Effector CD4-positive, alpha-beta T cell (primary cell): ENCODE results near the gene AJM1.
A peak's percentile ranks its signal among the peaks of the same experiment; 100 is the strongest.

Experiments
- DNase-seq: peaks from one replicate; pipeline ENCODE4 v3.0.0-alpha.2; 2020

Gene AJM1

GRCh38 chr9:136808075-136808805 is 34.0 kb upstream of the AJM1 start:
- DNase-seq, result peak; percentile 39

DNA sequence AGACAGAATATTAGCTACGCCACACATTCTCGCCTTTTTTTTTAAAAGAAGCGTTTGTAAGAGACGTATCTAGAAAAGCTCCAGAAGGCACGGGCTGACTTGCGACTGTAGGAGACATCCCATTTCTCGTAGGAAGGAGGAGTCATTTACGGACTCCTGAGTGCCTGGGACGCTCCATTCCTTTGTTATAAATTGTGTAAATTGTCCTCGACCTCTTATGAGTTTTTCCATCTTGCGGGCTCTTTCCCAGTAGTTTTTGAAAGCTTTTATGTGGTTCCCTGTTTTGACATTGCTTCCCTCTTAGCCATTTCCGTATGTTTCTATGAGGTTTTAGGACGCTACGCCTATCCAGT is 33.5 kb upstream of the AJM1 start:
- DNase-seq, result no peak

DNA sequence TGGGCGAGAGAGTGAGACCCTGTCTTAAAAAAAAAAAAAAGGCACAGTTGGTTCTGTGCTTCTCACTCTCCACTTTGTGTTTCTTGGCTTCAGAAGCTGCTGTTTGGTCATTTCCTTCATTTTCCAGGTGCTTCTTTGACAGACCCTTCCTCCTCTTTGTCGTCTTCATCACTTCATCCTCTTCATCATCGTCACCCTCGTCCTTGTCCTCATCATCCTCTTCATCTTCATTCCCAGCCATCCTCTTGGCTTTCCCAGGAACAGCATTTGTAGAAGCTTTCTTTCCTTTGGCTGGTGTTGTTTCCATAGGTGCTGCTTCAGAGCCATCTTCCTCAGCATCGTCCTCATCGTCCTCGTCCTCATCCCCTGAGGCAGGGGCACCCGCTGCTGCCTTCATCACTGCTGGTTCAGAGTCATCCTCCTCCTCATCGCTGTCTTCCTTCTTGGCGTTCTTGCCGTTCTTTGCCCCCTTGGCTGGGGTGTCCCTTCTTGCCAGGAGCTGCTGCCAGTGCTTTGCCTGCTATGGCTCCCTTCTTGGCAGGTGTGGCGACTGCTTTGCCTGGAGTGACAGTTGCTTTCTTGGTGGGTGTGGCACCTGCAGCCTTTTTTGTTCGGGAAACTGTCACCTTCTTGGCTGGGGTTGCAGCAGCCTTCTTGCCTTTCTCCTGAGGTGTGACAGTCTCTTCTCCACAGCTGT is 27.4 kb upstream of the AJM1 start:
- DNase-seq, result no peak

- DNase-seq, result no peak
These were observed 26.9 kb upstream of the AJM1 start for GRCh38 chr9:136815422-136815782.

DNA sequence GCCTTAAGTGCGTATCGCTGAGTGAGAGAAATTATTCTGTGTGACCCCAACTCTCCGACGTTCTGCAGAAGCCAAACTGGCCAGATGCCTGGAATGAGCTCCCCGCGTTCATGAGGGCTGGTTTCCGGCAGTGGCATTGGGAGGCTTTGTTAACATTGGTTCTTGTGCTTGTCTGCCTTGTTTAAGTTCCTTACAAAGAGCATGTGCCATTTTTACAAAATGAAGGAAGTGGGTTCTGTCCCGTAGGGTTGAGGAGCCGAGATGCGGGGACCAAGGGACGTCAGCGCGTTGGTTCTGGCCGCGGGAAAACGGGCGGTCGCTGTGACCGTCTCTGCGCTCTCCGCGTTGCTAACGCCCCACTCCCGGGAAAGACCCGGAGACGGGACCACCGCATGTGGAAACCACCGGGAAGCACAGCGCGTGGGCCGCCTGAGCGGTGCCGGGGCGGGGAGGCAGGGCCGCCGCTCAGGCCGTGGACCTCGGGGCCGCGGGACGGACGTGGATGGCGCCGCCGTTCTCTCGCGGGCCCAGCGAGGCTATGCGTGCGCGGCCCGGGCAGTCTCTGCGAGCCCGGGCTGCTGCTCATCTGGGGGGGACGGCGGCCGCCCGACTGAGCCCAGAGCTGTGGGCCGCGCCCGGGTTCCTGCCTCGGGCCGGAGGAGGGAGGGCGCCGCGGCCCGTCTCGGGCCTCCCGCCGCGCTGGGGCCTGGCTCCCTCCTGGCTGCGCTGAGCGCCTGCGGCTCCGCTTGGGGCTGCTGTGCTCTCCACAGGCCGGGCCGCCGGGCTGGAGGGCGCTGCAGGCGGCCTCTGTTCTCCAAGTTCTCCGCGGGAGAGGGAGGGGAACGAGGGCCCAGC is 21.1 kb upstream of the AJM1 start:
- DNase-seq, result no peak

- DNase-seq, result no peak
These were observed 20.3 kb upstream of the AJM1 start for GRCh38 chr9:136821826-136822544.

DNA sequence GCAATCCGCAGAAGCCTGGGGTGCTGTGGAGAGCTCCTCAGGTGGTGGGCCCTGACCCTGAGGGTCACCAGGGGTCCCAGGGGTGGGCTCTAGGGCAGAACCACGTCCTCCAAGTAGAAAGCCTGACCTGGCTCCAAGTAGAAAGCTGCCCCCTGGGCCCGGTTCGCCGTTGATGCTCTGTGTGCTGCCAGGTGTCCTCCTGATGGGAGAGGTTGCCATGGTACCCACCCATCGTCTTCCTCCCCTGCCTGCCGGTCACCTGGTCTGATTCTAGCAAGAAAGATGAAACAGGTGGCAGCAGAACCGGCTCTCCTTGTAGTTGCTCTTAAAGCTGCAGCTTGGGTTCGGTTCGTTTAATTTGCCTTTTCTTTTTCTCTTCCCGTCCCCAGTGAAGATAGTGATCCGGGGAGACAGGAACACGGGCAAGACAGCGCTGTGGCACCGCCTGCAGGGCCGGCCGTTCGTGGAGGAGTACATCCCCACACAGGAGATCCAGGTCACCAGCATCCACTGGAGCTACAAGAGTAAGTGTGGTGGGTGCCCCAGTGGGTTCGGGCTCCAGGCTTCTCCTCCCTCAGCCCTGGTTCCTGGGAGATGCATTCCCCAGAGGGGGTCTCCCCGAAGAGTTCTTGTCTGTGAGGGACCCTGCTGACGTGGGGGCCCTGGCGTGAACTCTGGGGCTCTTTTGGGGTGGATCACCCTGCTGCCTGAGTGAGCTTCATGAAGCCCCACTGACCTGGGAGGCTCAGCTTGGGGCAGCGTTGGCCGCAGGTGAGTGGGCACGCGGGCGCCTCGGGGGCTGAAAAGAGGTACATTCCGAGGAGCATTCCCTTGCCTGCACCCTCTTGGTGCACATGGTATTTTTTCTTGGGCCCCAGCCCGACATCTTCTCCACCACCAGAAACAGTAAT is 18.9 kb upstream of the AJM1 start:
- DNase-seq, result no peak

- DNase-seq, result no peak
These were observed 17.6 kb upstream of the AJM1 start for GRCh38 chr9:136824496-136825225.

- no peak for DNase-seq
These were observed 16.7 kb upstream of the AJM1 start for GRCh38 chr9:136825295-136826187.

GRCh38 chr9:136826188-136826541 is 16.1 kb upstream of the AJM1 start:
- no peak for DNase-seq

- DNase-seq, result no peak
These were observed 15.3 kb upstream of the AJM1 start for GRCh38 chr9:136826703-136827582.

- DNase-seq, result no peak
These were observed 14.3 kb upstream of the AJM1 start for GRCh38 chr9:136827794-136828473.

- no peak for DNase-seq
These were observed 13.7 kb upstream of the AJM1 start for GRCh38 chr9:136828474-136829140.

DNA sequence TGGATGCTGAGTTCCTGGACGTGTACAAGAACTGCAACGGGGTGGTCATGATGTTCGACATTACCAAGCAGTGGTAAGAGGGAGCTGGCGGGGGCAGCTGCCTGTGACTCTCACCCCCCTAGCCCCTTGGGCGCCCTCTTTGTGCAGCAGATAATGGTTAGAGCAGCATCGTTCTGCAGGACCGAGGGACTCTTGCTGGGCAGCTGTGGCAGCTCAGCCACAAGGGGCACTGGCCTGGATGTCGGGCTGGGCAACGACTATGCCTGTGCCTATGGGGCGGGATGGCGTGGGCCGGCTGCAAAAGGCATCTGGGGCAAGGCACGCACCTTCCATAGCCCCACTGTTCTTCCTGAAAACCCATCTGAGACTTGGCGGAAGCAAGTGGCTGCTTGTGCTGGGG is 12.9 kb upstream of the AJM1 start:
- DNase-seq, result no peak

- no peak for DNase-seq
These were observed 12.0 kb upstream of the AJM1 start for GRCh38 chr9:136829981-136830885.

GRCh38 chr9:136831002-136831719 is 11.1 kb upstream of the AJM1 start:
- DNase-seq, result no peak
